GM12873 (cell line): ENCODE measurements around the gene TIMP2.

Experiments
- TF ChIP-seq, protein P1 (sequence below): IDR thresholded peaks from 2 replicates; pipeline ENCODE4 v1.5.1; 2012; ENCODE audit warnings: low read depth, mild to moderate bottlenecking, moderate library complexity, low read length, control low read depth; ENCODE audit not compliant: insufficient read depth; ENCODE audit errors: missing control alignments

The TIMP2 gene

GRCh38 chr17:78803186-78803845 is 121.9 kb downstream of the TIMP2 start:
- TF ChIP-seq, protein P1, sequence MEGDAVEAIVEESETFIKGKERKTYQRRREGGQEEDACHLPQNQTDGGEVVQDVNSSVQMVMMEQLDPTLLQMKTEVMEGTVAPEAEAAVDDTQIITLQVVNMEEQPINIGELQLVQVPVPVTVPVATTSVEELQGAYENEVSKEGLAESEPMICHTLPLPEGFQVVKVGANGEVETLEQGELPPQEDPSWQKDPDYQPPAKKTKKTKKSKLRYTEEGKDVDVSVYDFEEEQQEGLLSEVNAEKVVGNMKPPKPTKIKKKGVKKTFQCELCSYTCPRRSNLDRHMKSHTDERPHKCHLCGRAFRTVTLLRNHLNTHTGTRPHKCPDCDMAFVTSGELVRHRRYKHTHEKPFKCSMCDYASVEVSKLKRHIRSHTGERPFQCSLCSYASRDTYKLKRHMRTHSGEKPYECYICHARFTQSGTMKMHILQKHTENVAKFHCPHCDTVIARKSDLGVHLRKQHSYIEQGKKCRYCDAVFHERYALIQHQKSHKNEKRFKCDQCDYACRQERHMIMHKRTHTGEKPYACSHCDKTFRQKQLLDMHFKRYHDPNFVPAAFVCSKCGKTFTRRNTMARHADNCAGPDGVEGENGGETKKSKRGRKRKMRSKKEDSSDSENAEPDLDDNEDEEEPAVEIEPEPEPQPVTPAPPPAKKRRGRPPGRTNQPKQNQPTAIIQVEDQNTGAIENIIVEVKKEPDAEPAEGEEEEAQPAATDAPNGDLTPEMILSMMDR: no peak
